ENCODE measurements around the gene HEPH.

DNA sequence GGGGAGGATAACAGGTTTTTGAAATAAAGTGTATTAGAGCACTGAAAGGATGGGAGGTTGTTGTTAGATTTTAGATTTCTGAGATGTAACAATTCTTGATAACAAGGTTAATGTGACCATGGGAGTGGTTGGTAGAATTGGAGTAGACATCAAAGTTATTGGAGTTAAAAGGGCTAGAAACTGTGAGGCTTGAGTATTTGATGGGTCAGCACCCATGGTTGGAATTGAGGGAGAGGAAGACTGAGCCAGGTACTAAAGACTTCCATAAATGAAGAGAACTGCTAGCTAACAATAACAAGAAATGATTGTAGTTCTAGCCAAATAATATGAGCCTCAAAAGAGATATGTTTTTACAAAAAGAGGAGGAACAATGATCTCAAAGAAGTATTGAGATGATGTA lies 98.8 kb downstream of the HEPH start:
- TF ChIP-seq POLR2AphosphoS5 (IDR thresholded peaks at IDR 0.05; ENCODE audit: low read depth, low read length) (no peak), POLR2A (IDR thresholded peaks at IDR 0.05; ENCODE audit: low read depth, low read length) (no peak)
